Activated B cell treated with CpG ODN at 0.5 μM for 24 hours (primary cell): ENCODE measurements around the gene TP73. TPM values are rescaled to one million over a fixed set of nuclear protein-coding genes. Genes with fewer than 3 reads are reported as not detected.

Experiments used
- ATAC-seq: fragments of 200-7000 bp; cut with Tn5 transposase; one replicate; pipeline ENCODE4 v1.10.0; 2021; ENCODE audit warnings: low read depth, mild to moderate bottlenecking, moderate library complexity
- CTCF ChIA-PET: fragments of 350-600 bp; sonication (Branson Sonifier 250); formaldehyde crosslinking; loops from one replicate; lab custom pipeline; 2021; ENCODE audit warnings: antibody characterized with exemption; lab: Charles Lee
- POLR2A ChIA-PET: fragments of 350-600 bp; sonication (Branson Sonifier 250); formaldehyde crosslinking; loops from one replicate; lab custom pipeline; 2021; ENCODE audit warnings: antibody characterized with exemption; lab: Charles Lee
- DNase-seq: peaks from one replicate; pipeline ENCODE4 v3.0.0; 2022
- H3K27ac Mint-ChIP-seq: one replicate; pipeline ENCODE4 v1.8.0; 2020; ENCODE audit warnings: mixed read lengths
- H3K27me3 Mint-ChIP-seq: one replicate; pipeline ENCODE4 v1.8.0; 2021; ENCODE audit warnings: mixed read lengths
- H3K36me3 Mint-ChIP-seq: one replicate; pipeline ENCODE4 v1.8.0; 2021; ENCODE audit warnings: low read depth, mixed read lengths
- H3K4me1 Mint-ChIP-seq: one replicate; pipeline ENCODE4 v1.8.0; 2021; ENCODE audit warnings: mixed read lengths
- H3K4me3 Mint-ChIP-seq: one replicate; pipeline ENCODE4 v1.8.0; 2020; ENCODE audit warnings: mild to moderate bottlenecking, mixed read lengths
- H3K9me3 Mint-ChIP-seq: one replicate; pipeline ENCODE4 v1.8.0; 2020; ENCODE audit warnings: mixed read lengths
- CTCF ChIP-seq: fragments of 200-600 bp; IDR thresholded peaks from one replicate; pipeline ENCODE4 v1.8.0; 2022; ENCODE audit warnings: antibody characterized with exemption, mild to moderate bottlenecking
- intact Hi-C: fragments of 100-400 bp; cut with micrococcal nuclease; formaldehyde crosslinking; loops from one replicate; pipeline ENCODE4 v1.15.1; 2024
- total RNA-seq: library from RNA; stranded (reverse); gene quantifications from 2 replicates; pipeline ENCODE4 v1.2.3, GENCODE V29; 2022

TP73 gene
- total RNA-seq, 1 donor from 2014 or later, result 2.6 TPM

GRCh38 chr1:3691421-3692204 is 39.3 kb downstream of the TP73 start:
- intact Hi-C loops, result no loop called here
- peaks cover 11% of the 10 kb centered on the region for H3K4me1 Mint-ChIP-seq

GRCh38 chr1:3692598-3692997 is 40.3 kb downstream of the TP73 start:
- POLR2A ChIA-PET, result no interaction called here
- no peak overlapping the region for H3K27ac Mint-ChIP-seq
- intact Hi-C loops, result no loop called here
- H3K9me3 Mint-ChIP-seq, result no peaks in the 10 kb centered on the region
- no peak for ATAC-seq
- TF ChIP-seq CTCF, result no peak
- H3K4me1 Mint-ChIP-seq, result peaks cover 11% of the 10 kb centered on the region
- no peaks in the 10 kb centered on the region for H3K36me3 Mint-ChIP-seq
- no peak for DNase-seq
- no peak overlapping the region for H3K4me3 Mint-ChIP-seq
- peaks cover 5% of the 10 kb centered on the region for H3K27me3 Mint-ChIP-seq
- CTCF ChIA-PET, result no interaction called here

More at GRCh38 chr1:3691421-3692204, 39.3 kb downstream of the TP73 start:
- no peak for TF ChIP-seq CTCF
- Mint-ChIP-seq H3K4me3 (no peak overlapping the region), H3K9me3 (no peaks in the 10 kb centered on the region), H3K27ac (no peak overlapping the region), H3K27me3 (peaks cover 5% of the 10 kb centered on the region), H3K36me3 (no peaks in the 10 kb centered on the region)
- CTCF ChIA-PET, result no interaction called here
- POLR2A ChIA-PET, result interaction anchor here (0.6 to 1.2 kb wide), 2 partner anchors 14 to 36 kb away, joined by 4 to 5 read pairs; no protein-coding TSS in a partner anchor
- ATAC-seq (no peak), DNase-seq (no peak)

GRCh38 chr1:3693321-3693720 is 41.0 kb downstream of the TP73 start:
- CTCF ChIA-PET, result no interaction called here
- Mint-ChIP-seq H3K36me3 (no peaks in the 10 kb centered on the region), H3K4me3 (no peak overlapping the region), H3K9me3 (no peaks in the 10 kb centered on the region), H3K27ac (no peak overlapping the region), H3K27me3 (peaks cover 5% of the 10 kb centered on the region), H3K4me1 (peaks cover 9% of the 10 kb centered on the region)
- intact Hi-C loops, result no loop called here
- no peak for ATAC-seq
- no peak for TF ChIP-seq CTCF
- DNase-seq, result no peak
- POLR2A ChIA-PET, result no interaction called here

GRCh38 chr1:3695326-3696217 is 43.3 kb downstream of the TP73 start:
- peak; percentile 20 for TF ChIP-seq CTCF
- CTCF ChIA-PET, result interaction anchor here (0.8 to 2.1 kb wide), 4 partner anchors 15 to 75 kb away, joined by 3 to 10 read pairs (median 4); no protein-coding TSS in a partner anchor
- intact Hi-C loops, result no loop called here
- Mint-ChIP-seq H3K9me3 (no peaks in the 10 kb centered on the region), H3K27me3 (peaks cover 8% of the 10 kb centered on the region), H3K4me1 (peaks cover 8% of the 10 kb centered on the region), H3K4me3 (peak overlapping the region; percentile 60), H3K27ac (no peak overlapping the region), H3K36me3 (no peaks in the 10 kb centered on the region)
- POLR2A ChIA-PET, result interaction anchor here (0.7 to 1.3 kb wide), 2 partner anchors 30 to 1381 kb away, joined by 3 to 6 read pairs; no protein-coding TSS in a partner anchor
- ATAC-seq (peak; percentile 93), DNase-seq (no peak)
